Activated T-cell treated with anti-CD3 and anti-CD28 coated beads for 4 hours (primary cell): ENCODE measurements around the gene PRRC1.
A peak's percentile ranks its signal among the peaks of the same experiment; 100 is the strongest.
"Not testable (repeated sequence)": the region's sequence is repeated elsewhere in the genome, so short reads cannot be mapped to it uniquely, and the experiment has no call there.

Source experiments
- DNase-seq: peaks from one replicate; pipeline ENCODE4 v3.0.0-alpha.2; 2020

The PRRC1 gene

GRCh38 chr5:127549551-127549950 is 32.1 kb downstream of the PRRC1 start:
- DNase-seq: no peak

GRCh38 chr5:127550652-127551409 is 33.4 kb downstream of the PRRC1 start:
- no peak for DNase-seq

DNA sequence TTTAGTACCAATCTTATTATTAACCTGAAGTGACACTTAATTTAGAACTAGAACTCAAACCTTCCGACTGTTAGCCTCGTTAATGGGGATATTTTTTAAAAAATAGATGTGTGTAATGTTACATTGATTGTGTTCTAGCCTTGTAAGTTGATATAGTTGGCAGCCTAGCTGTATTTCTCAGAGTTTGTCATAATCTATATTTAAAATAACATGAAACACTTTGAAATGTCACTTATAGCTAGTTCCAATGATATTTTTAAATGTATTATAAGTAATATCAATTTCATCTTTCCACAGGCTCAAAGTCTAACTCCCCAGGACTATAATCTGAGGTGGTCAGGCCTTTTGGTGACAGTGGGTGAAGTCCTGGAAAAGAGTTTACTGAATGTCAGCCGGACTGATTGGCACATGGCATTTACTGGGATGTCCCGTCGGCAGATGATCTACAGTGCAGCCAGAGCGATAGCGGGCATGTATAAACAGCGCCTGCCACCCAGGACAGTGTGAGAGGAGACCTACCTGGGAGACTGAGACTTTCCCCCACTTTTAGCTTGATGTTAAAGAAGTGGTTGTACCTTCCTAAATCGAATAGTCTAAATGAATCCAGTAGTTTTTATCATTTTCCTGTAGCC is 34.1 kb downstream of the PRRC1 start:
- no peak for DNase-seq

- DNase-seq: no peak
These were observed 38.4 kb downstream of the PRRC1 start for GRCh38 chr5:127555826-127556225.

GRCh38 chr5:127556609-127557334 is 39.3 kb downstream of the PRRC1 start:
- no peak for DNase-seq

DNA sequence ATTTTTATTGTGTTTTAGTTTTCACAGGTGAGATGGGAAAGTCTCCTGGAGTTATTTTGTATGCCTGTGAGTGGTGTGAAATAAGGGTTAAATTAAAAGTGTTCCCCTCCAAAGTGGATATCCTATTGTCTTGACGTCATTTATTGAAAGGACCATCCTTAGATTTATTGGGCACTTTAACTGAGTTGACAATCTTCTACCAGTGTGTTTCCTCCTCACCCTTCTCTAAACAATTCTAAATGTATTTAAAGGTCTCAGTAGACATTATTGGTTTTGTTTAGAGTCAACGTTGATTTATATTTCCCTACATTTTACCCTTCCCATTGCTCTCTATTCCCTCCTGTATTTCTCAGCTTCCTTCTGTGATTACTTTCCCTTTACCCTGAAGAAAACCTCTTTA is 40.8 kb downstream of the PRRC1 start:
- DNase-seq: no peak

GRCh38 chr5:127561254-127561653 is 43.8 kb downstream of the PRRC1 start:
- no peak for DNase-seq

DNA sequence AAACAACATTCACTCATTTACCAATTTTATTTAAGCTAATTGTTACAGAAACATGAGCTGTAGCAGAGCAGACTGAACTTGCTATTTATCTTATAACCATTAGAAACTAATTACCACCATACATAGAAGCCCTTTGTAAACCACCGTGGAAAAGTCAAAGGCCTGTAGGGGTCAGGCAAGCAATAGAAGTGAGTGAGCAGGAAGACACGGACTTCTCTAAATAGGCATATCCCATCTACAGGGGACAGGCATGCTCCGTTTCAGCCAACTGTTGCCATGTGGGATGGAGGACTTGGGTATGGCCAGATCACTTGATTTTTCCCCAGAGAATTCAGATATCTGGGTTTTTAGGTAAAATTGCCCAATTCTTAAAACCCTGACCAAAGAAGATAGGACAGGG is 44.8 kb downstream of the PRRC1 start:
- no peak for DNase-seq

DNA sequence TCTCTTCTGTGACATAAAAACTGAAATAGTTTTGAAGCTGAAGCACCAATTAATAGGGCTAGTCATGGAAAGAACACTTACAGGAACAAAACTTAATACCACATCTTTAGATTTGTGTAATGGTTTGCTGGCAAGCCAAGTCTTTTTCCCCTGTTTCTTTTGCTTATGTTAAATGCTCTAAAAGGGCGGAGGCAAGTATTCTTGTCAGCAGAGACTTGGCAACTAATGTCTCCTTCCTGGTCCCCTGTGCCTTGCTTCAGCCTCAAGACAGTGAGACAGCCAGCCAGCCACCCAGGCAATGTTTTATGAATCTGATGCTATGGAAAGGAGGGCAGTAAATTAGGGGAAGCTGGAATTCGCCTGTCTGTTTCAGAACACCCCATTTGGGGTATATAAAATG is 45.7 kb downstream of the PRRC1 start:
- DNase-seq: no peak

GRCh38 chr5:127564002-127564769 is 46.7 kb downstream of the PRRC1 start:
- peak; percentile 37 for DNase-seq

DNA sequence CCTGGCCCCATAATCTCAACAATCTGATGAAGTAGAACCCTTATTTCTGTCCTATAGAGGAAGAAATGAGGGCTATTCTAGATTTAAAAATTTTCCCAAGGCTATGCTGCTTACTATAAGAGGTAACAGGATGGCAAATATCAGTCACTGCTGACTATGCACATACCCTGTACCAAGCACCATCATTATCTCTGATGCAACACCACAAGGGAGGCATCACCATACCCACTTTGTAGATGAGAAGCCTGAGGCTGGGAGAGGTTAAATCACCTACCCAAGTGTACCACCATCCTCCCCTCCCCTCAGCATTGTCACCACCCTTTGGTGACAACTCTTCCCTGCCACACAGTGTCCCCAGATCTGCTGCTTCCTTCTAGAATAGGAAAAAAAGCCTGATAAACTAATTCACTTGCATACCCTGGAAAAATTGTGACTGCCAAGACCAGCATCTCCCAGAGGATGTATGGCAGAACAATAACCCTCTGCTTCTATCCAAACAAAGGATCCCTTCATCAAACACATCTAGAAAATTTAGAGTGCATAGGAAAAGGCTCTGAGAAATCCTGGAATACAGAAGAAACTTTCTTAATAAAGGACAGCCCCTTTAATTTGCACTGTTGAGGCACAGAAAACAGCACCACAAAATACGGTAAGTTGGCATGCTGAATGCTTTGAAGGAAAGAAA is 48.3 kb downstream of the PRRC1 start:
- DNase-seq: no peak

GRCh38 chr5:127567026-127567768 is 49.8 kb downstream of the PRRC1 start:
- DNase-seq: no peak

- no peak for DNase-seq
These were observed 50.7 kb downstream of the PRRC1 start for GRCh38 chr5:127568166-127568565.

DNA sequence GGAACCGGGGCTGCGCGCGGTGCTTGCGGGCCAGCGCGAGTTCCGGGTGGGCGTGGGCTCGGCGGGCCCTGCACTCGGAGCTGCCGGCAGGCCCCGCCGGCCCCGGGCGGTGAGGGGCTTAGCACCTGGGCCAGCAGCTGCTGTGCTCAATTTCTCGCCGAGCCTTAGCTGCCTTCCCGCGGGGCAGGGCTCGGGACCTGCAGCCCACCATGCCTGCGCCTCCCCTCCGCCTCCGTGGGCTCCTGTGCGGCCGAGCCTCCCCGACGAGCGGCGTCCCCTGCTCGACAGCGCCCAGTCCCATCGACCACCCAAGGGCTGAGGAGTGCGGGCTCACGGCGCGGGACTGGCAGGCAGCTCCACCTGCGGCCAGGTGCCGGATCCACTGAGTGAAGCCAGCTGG is 52.0 kb downstream of the PRRC1 start:
- DNase-seq: not testable (repeated sequence)

DNA sequence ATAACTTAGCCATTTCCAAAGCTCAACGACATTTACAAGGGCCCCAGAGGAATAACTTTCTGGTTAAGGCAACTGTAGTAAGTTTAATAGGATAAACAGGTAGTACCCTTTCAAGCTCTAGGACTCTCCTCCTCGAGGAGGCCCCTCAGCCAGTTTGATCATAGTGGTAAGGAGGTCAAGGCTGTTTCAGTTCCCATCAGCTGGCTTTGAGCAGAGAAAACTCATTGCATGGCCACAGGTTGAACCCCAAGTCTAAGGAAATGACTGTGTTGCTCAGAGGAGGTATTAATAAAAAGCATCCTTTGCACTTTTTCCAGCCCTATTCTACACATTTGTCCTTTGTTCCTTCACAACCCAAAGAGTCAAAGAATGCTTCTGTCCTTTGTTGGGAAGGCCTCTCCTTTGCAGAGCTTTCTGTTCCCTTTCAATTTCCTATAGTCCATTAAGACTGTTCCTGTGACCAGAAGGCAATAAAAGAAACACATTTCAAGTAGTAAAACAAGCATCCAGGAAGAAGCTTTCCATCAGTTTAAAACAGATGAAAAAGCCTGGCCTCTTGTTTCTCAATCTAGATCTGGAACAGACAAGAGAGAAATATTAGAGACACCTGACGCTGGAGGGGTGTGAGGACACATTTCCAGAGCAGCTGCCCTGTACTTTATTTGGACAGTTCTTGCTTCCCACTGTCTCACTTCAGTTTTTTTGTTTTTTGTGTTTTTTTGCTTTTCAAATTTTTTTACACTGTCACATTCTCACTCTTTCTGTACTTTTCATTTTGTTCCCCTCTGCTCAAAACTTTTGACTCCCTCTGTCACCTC is 54.1 kb downstream of the PRRC1 start:
- DNase-seq: no peak

- DNase-seq: no peak
These were observed 55.5 kb downstream of the PRRC1 start for GRCh38 chr5:127572930-127573329.

DNA sequence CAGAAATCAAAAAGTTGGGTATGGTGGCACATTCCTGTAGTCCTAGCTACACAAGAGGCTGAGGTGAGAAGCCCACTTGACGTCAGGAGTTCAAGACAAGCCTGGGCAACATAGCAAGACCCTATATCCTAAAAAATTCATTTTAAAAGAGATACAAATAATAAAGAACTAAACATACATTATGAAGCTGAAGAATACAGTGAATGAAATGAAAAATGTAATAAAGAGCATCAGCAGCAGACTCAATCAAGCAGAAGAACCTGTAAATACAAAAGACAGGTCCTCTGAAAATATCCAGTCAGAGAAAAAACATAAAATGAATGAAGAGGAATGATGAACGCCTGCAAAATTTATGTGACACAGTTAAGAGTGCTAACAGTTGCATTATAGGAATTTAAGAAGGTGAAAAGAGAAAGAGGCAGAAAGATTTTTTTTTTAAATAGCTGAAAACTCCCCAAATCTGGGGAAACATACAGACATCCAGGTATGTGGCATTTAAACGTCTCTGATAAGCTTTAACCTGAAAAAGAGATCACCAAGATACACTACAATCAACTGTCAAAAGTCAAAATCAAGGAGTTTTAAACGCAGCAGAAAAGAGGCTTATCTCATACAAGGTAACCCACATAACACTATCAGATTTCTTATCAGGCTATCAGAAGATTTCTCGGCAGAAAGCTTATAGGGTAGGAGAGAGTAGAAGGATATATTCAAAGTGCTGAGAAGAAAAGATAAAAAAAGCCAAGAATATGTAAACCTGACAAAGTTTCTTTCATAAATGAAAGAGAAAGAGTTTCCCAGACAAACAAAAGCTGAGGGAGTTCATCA is 57.6 kb downstream of the PRRC1 start:
- DNase-seq: no peak

- DNase-seq: no peak
These were observed 60.0 kb downstream of the PRRC1 start for GRCh38 chr5:127577458-127577857.

GRCh38 chr5:127580731-127581130 is 63.3 kb downstream of the PRRC1 start:
- no peak for DNase-seq

- no peak for DNase-seq
These were observed 64.0 kb downstream of the PRRC1 start for GRCh38 chr5:127581450-127581849.
